GM23248 (cell line): ENCODE results near the gene DOK1. TPM values are rescaled to one million over a fixed set of nuclear protein-coding genes. Genes with fewer than 3 reads are reported as not detected.

ENCODE experiments used
- DNase-seq: peaks from one replicate; pipeline ENCODE4 v3.0.0-alpha.2; 2015
- H2AFZ ChIP-seq: fragments of 200-600 bp; sonication (generic); 2 replicates; pipeline ENCODE4 v1.6.1; 2016; ENCODE audit warnings: antibody characterized with exemption
- H3F3A ChIP-seq: fragments of 200-600 bp; sonication (generic); 2 replicates; pipeline ENCODE4 v1.6.1; 2016; ENCODE audit warnings: mild to moderate bottlenecking, antibody characterized with exemption, mixed run types; ENCODE audit not compliant: insufficient read depth
- H3K27ac ChIP-seq: fragments of 200-600 bp; sonication (generic); 2 replicates; pipeline ENCODE4 v1.5.1; 2016; ENCODE audit warnings: mild to moderate bottlenecking
- H3K27me3 ChIP-seq: fragments of 200-600 bp; sonication (generic); replicated peaks from 2 replicates; pipeline ENCODE4 v1.6.1; 2016; ENCODE audit warnings: mild to moderate bottlenecking; ENCODE audit not compliant: insufficient read depth
- H3K36me3 ChIP-seq: fragments of 200-600 bp; sonication (generic); 2 replicates; pipeline ENCODE4 v1.6.1; 2016; ENCODE audit warnings: low read depth, mild to moderate bottlenecking
- H3K4me1 ChIP-seq: fragments of 200-600 bp; sonication (generic); 2 replicates; pipeline ENCODE4 v1.6.1; 2016; ENCODE audit warnings: mild to moderate bottlenecking; ENCODE audit not compliant: insufficient read depth
- H3K4me2 ChIP-seq: fragments of 200-600 bp; sonication (generic); one replicate; pipeline ENCODE4 v1.6.1; 2016; ENCODE audit warnings: mild to moderate bottlenecking; ENCODE audit not compliant: unreplicated experiment
- H3K4me3 ChIP-seq: fragments of 200-600 bp; sonication (generic); 2 replicates; pipeline ENCODE4 v1.5.1; 2016; ENCODE audit warnings: mild to moderate bottlenecking
- H3K79me2 ChIP-seq: fragments of 200-600 bp; sonication (generic); 2 replicates; pipeline ENCODE4 v1.6.1; 2016; ENCODE audit warnings: mild to moderate bottlenecking; ENCODE audit not compliant: insufficient read depth
- H3K9ac ChIP-seq: fragments of 200-600 bp; sonication (generic); 2 replicates; pipeline ENCODE4 v1.6.1; 2016; ENCODE audit warnings: mild to moderate bottlenecking
- H3K9me2 ChIP-seq: fragments of 200-600 bp; sonication (generic); 2 replicates; pipeline ENCODE4 v1.6.1; 2016; ENCODE audit warnings: mixed run types, mild to moderate bottlenecking, moderate library complexity; ENCODE audit not compliant: insufficient read depth
- H3K9me3 ChIP-seq: fragments of 200-600 bp; sonication (generic); one replicate; pipeline ENCODE4 v1.6.1; 2017; ENCODE audit warnings: low read depth
- H4K20me1 ChIP-seq: fragments of 200-600 bp; sonication (generic); 2 replicates; pipeline ENCODE4 v1.6.0; 2016; ENCODE audit not compliant: insufficient read depth
- EZH2 ChIP-seq: fragments of 200-600 bp; sonication (generic); IDR thresholded peaks from 2 replicates; pipeline ENCODE4 v1.6.1; 2018; ENCODE audit warnings: antibody characterized with exemption, mild to moderate bottlenecking; ENCODE audit not compliant: insufficient read depth, poor library complexity, severe bottlenecking
- EZH2phosphoT487 ChIP-seq: fragments of 200-600 bp; sonication (generic); IDR thresholded peaks from 2 replicates; pipeline ENCODE4 v1.6.1; 2018; ENCODE audit warnings: antibody characterized with exemption, moderate library complexity, mild to moderate bottlenecking, low read depth; ENCODE audit not compliant: insufficient read depth
- WGBS, 2 experiments: methylation state at CpG; one replicate each; pipeline ENCODE4 v1.1.6; 2015 to 2017; ENCODE audit warnings: low lambda C conversion rate in 2 of 2, low coverage in 1 of 2; ENCODE audit errors: missing lambda C conversion rate in 2 of 2; 5-methylcytosine and 5-hydroxymethylcytosine counted together
- in situ Hi-C: fragments of 300-500 bp; cut with MboI; formaldehyde crosslinking; loops from 2 replicates; pipeline ENCODE4 v1.15.0; 2020
- polyA plus RNA-seq: library from polyadenylated mRNA; unstranded; fragments of >200 nt; fragmentation: Nextera tagmentation; extraction: Ambion mirVana; gene quantifications from 2 replicates; pipeline ENCODE4 v1.2.1, GENCODE V29; 2016
- total RNA-seq: library from RNA; depleted of rRNA; stranded (reverse); fragments of >200 nt; shearing (Covaris generic); gene quantifications from 2 replicates; pipeline ENCODE4 v1.2.3, GENCODE V29; 2014

Gene DOK1
- total and polyA plus RNA-seq, 2 experiments from 2014 or later: 32.2 to 32.6 TPM

GRCh38 chr2:74513605-74514367, 40.7 kb upstream of the DOK1 start:
- Histone ChIP-seq H3F3A (no peaks in the 10 kb centered on the region), H3K27ac (no peak overlapping the region), H3K4me1 (no peaks in the 10 kb centered on the region), H3K4me2 (no peak overlapping the region), H3K9me2 (no peaks in the 10 kb centered on the region), H3K9ac (no peak overlapping the region), H3K79me2 (no peaks in the 10 kb centered on the region), H3K4me3 (no peak overlapping the region), H3K36me3 (no peaks in the 10 kb centered on the region), H3K9me3 (no peaks in the 10 kb centered on the region), H2AFZ (no peak overlapping the region), H3K27me3 (peaks cover 72% of the 10 kb centered on the region), H4K20me1 (no peaks in the 10 kb centered on the region)
- in situ Hi-C loops: no loop called here
- DNase-seq: peak; percentile 45
- peak; percentile 94 for TF ChIP-seq EZH2
- TF ChIP-seq EZH2phosphoT487: no peak; the same call in 1 of the 2 replicates
- 13 to 14% methylated on average over 42 to 45 of the region's 52 CpGs for WGBS, 2 experiments

DNA sequence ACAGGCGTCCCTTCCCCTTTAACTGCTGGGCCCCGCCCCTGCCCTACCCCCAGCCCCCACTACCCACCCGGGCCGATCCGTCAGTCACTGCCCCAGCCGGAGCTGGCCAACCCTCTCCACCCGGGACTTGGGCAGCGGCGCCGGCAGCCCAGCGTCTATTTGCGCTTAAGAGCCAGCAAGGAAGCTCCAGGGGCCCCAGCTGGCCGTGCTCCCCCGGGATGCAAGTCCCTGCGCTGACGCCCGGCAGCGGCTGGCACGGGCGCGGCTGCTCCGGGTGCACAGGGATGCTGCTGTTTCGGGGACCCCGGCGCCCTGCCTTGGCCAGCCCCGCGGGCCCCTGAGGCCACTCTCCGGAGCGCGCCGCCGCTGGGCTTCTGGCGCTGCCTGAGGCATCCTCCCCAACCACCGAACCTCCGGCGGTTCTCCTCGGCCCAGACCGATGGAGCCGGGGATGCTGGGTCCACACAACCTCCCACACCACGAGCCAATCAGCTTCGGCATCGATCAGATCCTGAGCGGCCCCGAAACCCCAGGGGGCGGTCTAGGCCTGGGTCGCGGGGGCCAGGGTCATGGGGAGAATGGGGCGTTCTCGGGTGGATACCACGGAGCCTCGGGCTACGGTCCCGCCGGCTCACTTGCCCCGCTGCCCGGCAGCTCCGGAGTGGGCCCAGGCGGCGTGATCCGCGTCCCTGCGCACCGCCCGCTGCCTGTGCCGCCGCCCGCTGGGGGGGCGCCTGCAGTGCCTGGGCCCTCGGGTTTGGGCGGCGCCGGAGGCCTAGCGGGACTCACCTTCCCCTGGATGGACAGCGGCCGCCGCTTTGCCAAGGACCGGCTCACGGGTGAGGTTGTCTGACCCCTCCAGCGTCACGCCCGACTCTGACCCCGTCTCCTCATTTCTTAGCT, 39.9 kb upstream of the DOK1 start, which contains the start of gene TLX2:
TSS of gene TLX2 (plus strand) at position 83 of the 903 bp plus-strand sequence. CDS start at position 440, 357 bp downstream.
- in situ Hi-C loops: no loop called here
- no peaks in the 10 kb centered on the region for H3K36me3 ChIP-seq
- no peaks in the 10 kb centered on the region for H3K9me2 ChIP-seq
- peak; percentile 13; the same call in 1 of the 2 replicates for TF ChIP-seq EZH2phosphoT487
- TF ChIP-seq EZH2: peak; percentile 73
- H3K79me2 ChIP-seq: no peaks in the 10 kb centered on the region
- DNase-seq: peak; percentile 42
- no peaks in the 10 kb centered on the region for H3F3A ChIP-seq
- H3K9me3 ChIP-seq: no peaks in the 10 kb centered on the region
- H2AFZ ChIP-seq: no peak within 1 kb of the TSS
- no peak within 1 kb of the TSS for H3K9ac ChIP-seq
- peaks cover 80% of the 10 kb centered on the region for H3K27me3 ChIP-seq
- H3K4me3 ChIP-seq: no peak within 1 kb of the TSS
- 5% methylated on average over 73 to 80 of the region's 82 CpGs for WGBS, 2 experiments
- H4K20me1 ChIP-seq: no peaks in the 10 kb centered on the region
- no peak within 1 kb of the TSS for H3K4me2 ChIP-seq
- H3K4me1 ChIP-seq: no peaks in the 10 kb centered on the region
- H3K27ac ChIP-seq: no peak within 1 kb of the TSS

GRCh38 chr2:74515271-74515980, 39.1 kb upstream of the DOK1 start:
- Histone ChIP-seq H3K4me1 (no peaks in the 10 kb centered on the region), H2AFZ (no peak overlapping the region), H3K36me3 (no peaks in the 10 kb centered on the region), H3K27me3 (peaks cover 86% of the 10 kb centered on the region), H3K9me3 (no peaks in the 10 kb centered on the region), H3K27ac (no peak overlapping the region), H4K20me1 (no peaks in the 10 kb centered on the region), H3F3A (no peaks in the 10 kb centered on the region), H3K9me2 (no peaks in the 10 kb centered on the region), H3K4me2 (no peak overlapping the region), H3K9ac (no peak overlapping the region), H3K79me2 (no peaks in the 10 kb centered on the region), H3K4me3 (no peak overlapping the region)
- in situ Hi-C loops: no loop called here
- 11 to 13% methylated on average over 58 to 60 of the region's 60 CpGs for WGBS, 2 experiments
- DNase-seq: no peak
- TF ChIP-seq EZH2phosphoT487 (0 out of 2 replicates have a peak, but pooled peaks have one; percentile 23), EZH2 (peak; percentile 59)
